Measurements from ENCODE around the gene ANKS6. TPM values are rescaled to one million over a fixed set of nuclear protein-coding genes. Genes with fewer than 3 reads are reported as not detected.

Gene ANKS6
- total RNA-seq = 10 to 100 TPM; 13.2 to 32.0 TPM

DNA sequence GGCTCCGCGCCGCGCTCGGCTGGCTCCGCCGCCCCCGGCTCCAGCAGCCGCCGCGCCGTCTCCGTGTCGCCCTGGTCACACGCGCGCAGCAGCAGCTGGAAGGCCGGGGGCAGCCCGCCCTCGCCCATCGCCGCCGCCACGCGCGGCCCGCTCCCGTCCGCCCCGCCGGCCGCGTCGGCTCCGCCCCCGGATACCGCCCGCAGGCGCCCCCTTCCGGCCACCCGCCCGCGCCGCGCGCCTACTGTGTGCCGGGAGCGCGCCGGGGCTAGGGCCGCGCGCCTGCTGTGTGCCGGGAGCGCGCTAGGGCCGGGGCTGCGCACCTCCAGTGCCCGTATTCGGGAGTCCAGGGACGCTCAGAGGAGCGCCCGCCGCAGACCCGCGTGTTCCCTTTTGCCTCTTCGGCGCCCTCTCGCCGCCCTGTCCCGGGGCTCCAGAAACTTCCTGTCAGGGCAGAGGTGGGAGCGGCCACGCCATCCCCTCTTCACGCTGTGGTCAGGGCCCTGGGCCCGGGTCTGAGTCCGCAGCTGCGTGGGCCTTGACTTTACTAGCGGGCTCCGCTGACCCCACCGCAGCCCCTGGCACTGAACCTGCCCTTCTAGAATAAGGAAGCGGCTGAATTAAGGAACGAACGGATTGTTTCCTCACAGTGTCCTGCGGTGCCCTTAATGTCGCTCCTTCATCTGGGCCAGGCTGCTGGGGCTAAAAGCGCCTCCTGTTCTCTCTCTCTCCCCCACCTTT is at the start of gene ANKS6:
TSS of gene ANKS6 (minus strand) at position 192 of the 738 bp plus-strand sequence. CDS start at position 128, 64 bp downstream.
- ATAC-seq = peak; percentile 96

DNA sequence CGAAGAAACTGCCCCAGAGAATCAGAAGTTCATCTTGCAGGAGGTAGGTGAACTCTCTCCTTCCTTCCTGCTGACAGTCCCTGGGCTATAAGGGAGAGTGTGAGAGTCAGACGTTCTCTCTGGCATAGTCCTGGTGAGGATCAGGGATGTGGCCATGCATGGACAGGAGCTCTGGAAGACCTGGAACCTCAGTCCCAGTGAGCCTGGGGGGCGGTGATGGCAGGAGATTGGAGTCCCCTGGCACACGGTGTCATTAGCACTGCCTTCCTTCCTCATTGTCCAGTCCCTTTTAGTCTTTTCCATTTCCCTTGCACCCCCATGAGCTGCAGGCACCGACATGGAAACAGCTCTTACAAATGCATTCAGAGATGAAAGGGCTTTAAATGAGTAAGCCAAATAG is 49.7 kb upstream of the ANKS6 start:
- H3K4me3 ChIP-seq = no peak overlapping the region
- H3K36me3 ChIP-seq (replicated peaks in 1 of 2; ENCODE audit: insufficient read depth in 1 of 2, low read depth in 2 of 2) = peaks cover 0 to 1% of the 10 kb centered on the region in 2 donors
- WGBS, 2 donors = 84 to 85% methylated on average over 5 of the region's 5 CpGs
- H3K4me1 ChIP-seq = peaks cover 12% of the 10 kb centered on the region
- TF ChIP-seq, protein P1, sequence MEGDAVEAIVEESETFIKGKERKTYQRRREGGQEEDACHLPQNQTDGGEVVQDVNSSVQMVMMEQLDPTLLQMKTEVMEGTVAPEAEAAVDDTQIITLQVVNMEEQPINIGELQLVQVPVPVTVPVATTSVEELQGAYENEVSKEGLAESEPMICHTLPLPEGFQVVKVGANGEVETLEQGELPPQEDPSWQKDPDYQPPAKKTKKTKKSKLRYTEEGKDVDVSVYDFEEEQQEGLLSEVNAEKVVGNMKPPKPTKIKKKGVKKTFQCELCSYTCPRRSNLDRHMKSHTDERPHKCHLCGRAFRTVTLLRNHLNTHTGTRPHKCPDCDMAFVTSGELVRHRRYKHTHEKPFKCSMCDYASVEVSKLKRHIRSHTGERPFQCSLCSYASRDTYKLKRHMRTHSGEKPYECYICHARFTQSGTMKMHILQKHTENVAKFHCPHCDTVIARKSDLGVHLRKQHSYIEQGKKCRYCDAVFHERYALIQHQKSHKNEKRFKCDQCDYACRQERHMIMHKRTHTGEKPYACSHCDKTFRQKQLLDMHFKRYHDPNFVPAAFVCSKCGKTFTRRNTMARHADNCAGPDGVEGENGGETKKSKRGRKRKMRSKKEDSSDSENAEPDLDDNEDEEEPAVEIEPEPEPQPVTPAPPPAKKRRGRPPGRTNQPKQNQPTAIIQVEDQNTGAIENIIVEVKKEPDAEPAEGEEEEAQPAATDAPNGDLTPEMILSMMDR (IDR thresholded peaks at IDR 0.05) = no peak
- TF ChIP-seq POLR2A (IDR thresholded peaks at IDR 0.05) = no peak
- no peaks in the 10 kb centered on the region for H3K27me3 ChIP-seq
- DNase-seq (no peak), ATAC-seq (no peak)
- no peaks in the 10 kb centered on the region for H3K9me3 ChIP-seq
- intact Hi-C loops (cut with DNase I) = no loop called here
- H3K27ac ChIP-seq = no peak overlapping the region

More for the DNA sequence above, at the start of gene ANKS6:
- peak within 1 kb of the TSS; percentile 5 to 35 for H3K4me3 ChIP-seq
- intact Hi-C loops (cut with DNase I) = no loop called here
- WGBS, 2 donors = 10 to 25% methylated on average over 11 to 26 of the region's 86 CpGs
- H3K27me3 ChIP-seq = no peaks in the 10 kb centered on the region
- peaks cover 22% of the 10 kb centered on the region for H3K4me1 ChIP-seq
- peak; percentile 80 to 90 (median 86) for DNase-seq
- TF ChIP-seq POLR2A (IDR thresholded peaks at IDR 0.05) = peak; percentile 53 to 86 (median 80)
- TF ChIP-seq, protein P1 (IDR thresholded peaks at IDR 0.05) = peak in 6 of 7 experiments; percentile 21 to 96 (median 65)
- H3K27ac ChIP-seq = peak within 1 kb of the TSS; percentile 51 to 79 (median 62)
- H3K36me3 ChIP-seq (replicated peaks in 1 of 2; ENCODE audit: insufficient read depth in 1 of 2, low read depth in 2 of 2) = no peaks in the 10 kb centered on the region
- no peaks in the 10 kb centered on the region for H3K9me3 ChIP-seq

DNA sequence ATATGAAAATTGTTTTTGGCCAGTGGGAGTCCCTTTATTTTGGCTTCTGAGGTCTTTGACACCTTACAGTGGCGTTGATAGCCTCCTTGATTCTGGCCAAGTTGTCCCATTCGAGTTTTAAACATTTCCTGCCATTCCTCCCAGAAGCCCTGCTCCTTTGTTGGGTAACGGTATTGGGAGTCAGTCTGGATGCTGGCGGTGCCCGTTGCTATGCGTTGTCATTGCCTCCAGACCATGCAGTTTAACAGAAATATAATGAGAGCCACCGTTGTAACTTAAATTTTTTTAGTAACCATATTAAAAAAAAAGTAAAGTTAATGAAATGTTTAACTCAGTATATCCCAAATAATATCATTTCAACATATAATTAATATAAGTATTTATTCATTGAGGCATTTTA is 46.2 kb upstream of the ANKS6 start:
- Histone ChIP-seq H3K4me3 (no peak overlapping the region), H3K9me3 (no peaks in the 10 kb centered on the region), H3K27ac (no peak overlapping the region), H3K36me3 (replicated peaks in 1 of 2; ENCODE audit: insufficient read depth in 1 of 2, low read depth in 2 of 2) (peaks cover 0 to 2% of the 10 kb centered on the region in 2 donors), H3K4me1 (no peaks in the 10 kb centered on the region), H3K27me3 (no peaks in the 10 kb centered on the region)
- ATAC-seq (no peak), DNase-seq (no peak)
- no peak for TF ChIP-seq POLR2A (IDR thresholded peaks at IDR 0.05)
- TF ChIP-seq, protein P1 (IDR thresholded peaks at IDR 0.05) = no peak
- intact Hi-C loops (cut with DNase I) = no loop called here
- 91 to 93% methylated on average over 7 of the region's 7 CpGs for WGBS, 2 donors

DNA sequence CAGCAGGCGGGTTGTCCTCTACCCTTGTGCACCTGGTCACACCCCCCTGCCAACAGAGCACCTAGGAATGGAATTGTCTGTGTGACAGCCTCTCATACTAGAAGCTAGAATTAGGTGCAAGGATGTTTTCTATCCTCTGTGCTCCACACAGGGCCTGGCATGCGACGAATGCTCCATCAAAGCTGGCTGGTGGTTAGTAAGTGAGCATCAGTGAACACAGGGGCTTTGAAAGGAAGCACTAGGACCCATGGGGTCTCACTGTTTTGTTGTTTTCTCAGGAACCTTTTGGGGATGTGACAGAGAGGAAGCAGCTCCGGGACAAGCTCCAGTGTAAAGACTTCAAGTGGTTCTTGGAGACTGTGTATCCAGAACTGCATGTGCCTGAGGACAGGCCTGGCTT is 43.4 kb upstream of the ANKS6 start:
- Histone ChIP-seq H3K4me1 (no peaks in the 10 kb centered on the region), H3K27me3 (no peaks in the 10 kb centered on the region), H3K4me3 (no peak overlapping the region), H3K36me3 (replicated peaks in 1 of 2; ENCODE audit: insufficient read depth in 1 of 2, low read depth in 2 of 2) (peaks cover 0 to 6% of the 10 kb centered on the region in 2 donors), H3K9me3 (no peaks in the 10 kb centered on the region), H3K27ac (no peak overlapping the region)
- no peak for ATAC-seq
- DNase-seq = no peak
- intact Hi-C loops (cut with DNase I) = no loop called here
- TF ChIP-seq, protein P1 (IDR thresholded peaks at IDR 0.05) = no peak
- no peak for TF ChIP-seq POLR2A (IDR thresholded peaks at IDR 0.05)
- WGBS, 2 donors = 71 to 92% methylated on average over 4 of the region's 4 CpGs
